NCI-H2107 (cell line): ENCODE measurements around the gene C16orf86.
"Not testable (repeated sequence)": the region's sequence is repeated elsewhere in the genome, so short reads cannot be mapped to it uniquely, and the experiment has no call there.

Source experiments
- DNase-seq: peaks from one replicate; lab custom pipeline; 2025; lab: John Stamatoyannopoulos, UW

The C16orf86 gene

GRCh38 chr16:67693517-67694285 is 27.1 kb downstream of the C16orf86 start:
- DNase-seq, result not testable (repeated sequence)

GRCh38 chr16:67694611-67695010 is 28.0 kb downstream of the C16orf86 start:
- DNase-seq, result no peak

- no peak for DNase-seq
These were observed 31.0 kb downstream of the C16orf86 start for GRCh38 chr16:67697422-67698185.

- DNase-seq, result no peak
These were observed 32.7 kb downstream of the C16orf86 start for GRCh38 chr16:67699265-67699664.

GRCh38 chr16:67701420-67701819 is 34.8 kb downstream of the C16orf86 start:
- DNase-seq, result no peak

GRCh38 chr16:67702130-67702529 is 35.5 kb downstream of the C16orf86 start:
- DNase-seq, result no peak

- DNase-seq, result no peak
These were observed 37.0 kb downstream of the C16orf86 start for GRCh38 chr16:67703626-67704025.

GRCh38 chr16:67704110-67704509 is 37.5 kb downstream of the C16orf86 start:
- no peak for DNase-seq

GRCh38 chr16:67707210-67707609 is 40.6 kb downstream of the C16orf86 start:
- no peak for DNase-seq

- DNase-seq, result no peak
These were observed 41.2 kb downstream of the C16orf86 start for GRCh38 chr16:67707790-67708189.

GRCh38 chr16:67708368-67708771 is 41.8 kb downstream of the C16orf86 start:
- DNase-seq, result no peak

GRCh38 chr16:67709050-67709449 is 42.4 kb downstream of the C16orf86 start:
- DNase-seq, result no peak

GRCh38 chr16:67710607-67711006 is 44.0 kb downstream of the C16orf86 start:
- no peak for DNase-seq

- DNase-seq, result no peak
These were observed 47.1 kb downstream of the C16orf86 start for GRCh38 chr16:67713647-67714273.

GRCh38 chr16:67714522-67714921 is 47.9 kb downstream of the C16orf86 start:
- no peak for DNase-seq

- no peak for DNase-seq
These were observed 49.5 kb downstream of the C16orf86 start for GRCh38 chr16:67716097-67716496.
